Gastrocnemius medialis (tissue), 4 donors: ENCODE data around the gene PIP5KL1. TPM values are rescaled to one million over a fixed set of nuclear protein-coding genes. Genes with fewer than 3 reads are reported as not detected.
A peak's percentile ranks its signal among the peaks of the same experiment; 100 is the strongest.

ENCODE experiments used
- ATAC-seq, 2 donors: fragments of 150-250 bp; one replicate each; pipeline ENCODE4 v1.9.1; 2016
- DNase-seq, 2 donors: peaks; one replicate each; pipeline ENCODE4 v3.0.0-alpha.2; 2019
- H3K27ac ChIP-seq, 4 donors: fragments of 200-600 bp; sonication (generic); 1 replicate in 1 of 4; 2 replicates in 3 of 4; pipeline ENCODE4 v1.5.1; 2016 to 2018; ENCODE audit warnings: mild to moderate bottlenecking in 2 of 4, moderate library complexity in 1 of 4
- H3K27me3 ChIP-seq, 3 donors: fragments of 200-600 bp; sonication (generic) in 2 of 3; 1 replicate in 1 of 3; 2 replicates in 2 of 3; pipeline versions ENCODE4 v1.5.1 to v1.6.0; 2016 to 2019; ENCODE audit warnings: mild to moderate bottlenecking in 1 of 3, moderate library complexity in 1 of 3
- H3K36me3 ChIP-seq, 2 donors: fragments of 200-600 bp; sonication (generic) in 1 of 2; one replicate each; pipeline ENCODE4 v1.5.1; 2017 to 2018
- H3K4me1 ChIP-seq, 2 donors: fragments of 200-600 bp; sonication (generic) in 1 of 2; one replicate each; pipeline ENCODE4 v1.5.1; 2016 to 2017; ENCODE audit warnings: mild to moderate bottlenecking in 2 of 2
- H3K4me3 ChIP-seq, 4 donors: fragments of 200-600 bp; sonication (generic) in 3 of 4; 1 replicate in 1 of 4; 2 replicates in 3 of 4; pipeline ENCODE4 v1.5.1; 2016 to 2019; ENCODE audit warnings: mild to moderate bottlenecking in 2 of 4
- H3K9me3 ChIP-seq, 3 donors: fragments of 200-600 bp; sonication (generic) in 2 of 3; 1 replicate in 1 of 3; 2 replicates in 2 of 3; pipeline ENCODE4 v1.5.1; 2016 to 2019
- POLR2A ChIP-seq, 2 donors: fragments of 450-650 bp; IDR thresholded peaks; one replicate each; pipeline ENCODE4 v1.6.1; 2017; ENCODE audit warnings: antibody characterized with exemption in 2 of 2, mild to moderate bottlenecking in 2 of 2, moderate library complexity in 2 of 2
- in situ Hi-C, 4 donors: fragments of 200-750 bp; cut with MboI; loops; one replicate each; pipeline versions ENCODE4 v1.15.0 to v1.8.0; 2017; ENCODE audit warnings: low sequenced_read_pairs in 4 of 4
- intact Hi-C: fragments of 100-400 bp; cut with DNase I; formaldehyde crosslinking; loops from one replicate; pipeline ENCODE4 v1.15.1; 2023; ENCODE audit warnings: low total_unique reads
- total RNA-seq, 4 donors: library from RNA; depleted of rRNA; stranded (reverse); fragments of >200 nt; gene quantifications; one replicate each; pipeline versions ENCODE4 v1.1.0 to v1.2.3, GENCODE V29; 2016
- TF ChIP-seq, protein P1 (sequence below), 5 experiments: fragments of 450-650 bp in 3 of 5; fragments of 200-600 bp in 2 of 5; sonication (generic) in 2 of 5; IDR thresholded peaks in 4 of 5; conservative IDR thresholded peaks in 1 of 5; 1 replicate in 4 of 5; 2 replicates in 1 of 5; pipeline ENCODE4 v1.5.1; 2016 to 2019; ENCODE audit warnings: antibody characterized with exemption in 5 of 5, mild to moderate bottlenecking in 3 of 5, moderate library complexity in 3 of 5

The PIP5KL1 gene
- total RNA-seq, 4 donors from 2014 or later, result 4.2 TPM; not detected in 3

DNA sequence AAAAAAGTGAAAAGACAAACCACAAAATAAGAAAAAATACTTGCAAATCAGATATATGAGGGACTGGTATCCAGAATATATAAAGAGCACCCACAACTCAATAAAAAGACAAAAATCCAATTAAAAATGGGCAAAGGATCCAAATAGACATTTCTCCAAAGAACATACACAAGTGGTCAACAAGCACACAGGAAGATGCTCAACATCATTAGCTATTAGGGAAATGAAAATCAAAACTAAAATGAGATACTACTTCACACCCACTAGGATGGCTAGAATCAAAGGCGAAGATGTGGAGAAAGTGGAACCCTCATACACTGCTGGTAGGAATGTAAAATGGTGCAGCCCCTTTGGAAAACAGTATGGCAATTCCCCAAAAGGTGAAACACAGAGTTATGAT lies 28.2 kb upstream of the PIP5KL1 start:
- in situ Hi-C loops, result loop anchor here (10.0 to 25.0 kb wide), 4 partner anchors 76 to 156 kb away; no protein-coding TSS in a partner anchor

GRCh38 chr9:127955294-127956015 lies 24.9 kb upstream of the PIP5KL1 start:
- Histone ChIP-seq H3K27me3 (no peaks in the 10 kb centered on the region), H3K9me3 (no peaks in the 10 kb centered on the region), H3K4me1 (peaks cover 16 to 26% of the 10 kb centered on the region in 2 donors), H3K27ac (peak overlapping the region; percentile 83 to 92 (median 90)), H3K4me3 (peak overlapping the region in 1 of 4 donors; percentile 29), H3K36me3 (no peaks in the 10 kb centered on the region)
- in situ Hi-C loops (loop anchor here (10.0 to 25.0 kb wide), 4 partner anchors 79 to 159 kb away; no protein-coding TSS in a partner anchor), intact Hi-C loops (loop anchor here (5.0 kb wide), 1 partner anchor 147 kb away; no protein-coding TSS in a partner anchor)
- DNase-seq (peak; percentile 96 to 99), ATAC-seq (peak; percentile 96 to 99)
- TF ChIP-seq, protein P1, sequence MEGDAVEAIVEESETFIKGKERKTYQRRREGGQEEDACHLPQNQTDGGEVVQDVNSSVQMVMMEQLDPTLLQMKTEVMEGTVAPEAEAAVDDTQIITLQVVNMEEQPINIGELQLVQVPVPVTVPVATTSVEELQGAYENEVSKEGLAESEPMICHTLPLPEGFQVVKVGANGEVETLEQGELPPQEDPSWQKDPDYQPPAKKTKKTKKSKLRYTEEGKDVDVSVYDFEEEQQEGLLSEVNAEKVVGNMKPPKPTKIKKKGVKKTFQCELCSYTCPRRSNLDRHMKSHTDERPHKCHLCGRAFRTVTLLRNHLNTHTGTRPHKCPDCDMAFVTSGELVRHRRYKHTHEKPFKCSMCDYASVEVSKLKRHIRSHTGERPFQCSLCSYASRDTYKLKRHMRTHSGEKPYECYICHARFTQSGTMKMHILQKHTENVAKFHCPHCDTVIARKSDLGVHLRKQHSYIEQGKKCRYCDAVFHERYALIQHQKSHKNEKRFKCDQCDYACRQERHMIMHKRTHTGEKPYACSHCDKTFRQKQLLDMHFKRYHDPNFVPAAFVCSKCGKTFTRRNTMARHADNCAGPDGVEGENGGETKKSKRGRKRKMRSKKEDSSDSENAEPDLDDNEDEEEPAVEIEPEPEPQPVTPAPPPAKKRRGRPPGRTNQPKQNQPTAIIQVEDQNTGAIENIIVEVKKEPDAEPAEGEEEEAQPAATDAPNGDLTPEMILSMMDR (IDR thresholded peaks at IDR 0.05 in 4 of 5, conservative IDR thresholded peaks at IDR 0.05 in 1 of 5), result peak; percentile 53 to 79 (median 69)
- peak in 1 of 2 donors; percentile 58 for TF ChIP-seq POLR2A (IDR thresholded peaks at IDR 0.05)

More for the DNA sequence above, 28.2 kb upstream of the PIP5KL1 start:
- Histone ChIP-seq H3K27me3 (no peaks in the 10 kb centered on the region), H3K4me3 (no peak overlapping the region), H3K27ac (no peak overlapping the region), H3K36me3 (no peaks in the 10 kb centered on the region), H3K9me3 (no peaks in the 10 kb centered on the region), H3K4me1 (peaks cover 16 to 35% of the 10 kb centered on the region in 2 donors)
- TF ChIP-seq, protein P1 (IDR thresholded peaks at IDR 0.05 in 4 of 5, conservative IDR thresholded peaks at IDR 0.05 in 1 of 5), result no peak
- no peak for TF ChIP-seq POLR2A (IDR thresholded peaks at IDR 0.05)
- no peak for DNase-seq
- intact Hi-C loops, result loop anchor here (5.0 kb wide), 1 partner anchor 144 kb away; no protein-coding TSS in a partner anchor
- ATAC-seq, result no peak

GRCh38 chr9:127954831-127955293 lies 24.3 kb upstream of the PIP5KL1 start:
- Histone ChIP-seq H3K27ac (peak overlapping the region; percentile 83 to 92 (median 90)), H3K4me1 (peaks cover 21 to 26% of the 10 kb centered on the region in 2 donors), H3K9me3 (no peaks in the 10 kb centered on the region), H3K27me3 (no peaks in the 10 kb centered on the region), H3K4me3 (no peak overlapping the region), H3K36me3 (no peaks in the 10 kb centered on the region)
- TF ChIP-seq, protein P1 (IDR thresholded peaks at IDR 0.05 in 4 of 5, conservative IDR thresholded peaks at IDR 0.05 in 1 of 5), result no peak
- intact Hi-C loops (loop anchor here (5.0 kb wide), 1 partner anchor 147 kb away; no protein-coding TSS in a partner anchor), in situ Hi-C loops (loop anchor here (10.0 to 25.0 kb wide), 4 partner anchors 80 to 160 kb away; no protein-coding TSS in a partner anchor)
- DNase-seq, result no peak
- peak; percentile 1 to 6 for ATAC-seq

DNA sequence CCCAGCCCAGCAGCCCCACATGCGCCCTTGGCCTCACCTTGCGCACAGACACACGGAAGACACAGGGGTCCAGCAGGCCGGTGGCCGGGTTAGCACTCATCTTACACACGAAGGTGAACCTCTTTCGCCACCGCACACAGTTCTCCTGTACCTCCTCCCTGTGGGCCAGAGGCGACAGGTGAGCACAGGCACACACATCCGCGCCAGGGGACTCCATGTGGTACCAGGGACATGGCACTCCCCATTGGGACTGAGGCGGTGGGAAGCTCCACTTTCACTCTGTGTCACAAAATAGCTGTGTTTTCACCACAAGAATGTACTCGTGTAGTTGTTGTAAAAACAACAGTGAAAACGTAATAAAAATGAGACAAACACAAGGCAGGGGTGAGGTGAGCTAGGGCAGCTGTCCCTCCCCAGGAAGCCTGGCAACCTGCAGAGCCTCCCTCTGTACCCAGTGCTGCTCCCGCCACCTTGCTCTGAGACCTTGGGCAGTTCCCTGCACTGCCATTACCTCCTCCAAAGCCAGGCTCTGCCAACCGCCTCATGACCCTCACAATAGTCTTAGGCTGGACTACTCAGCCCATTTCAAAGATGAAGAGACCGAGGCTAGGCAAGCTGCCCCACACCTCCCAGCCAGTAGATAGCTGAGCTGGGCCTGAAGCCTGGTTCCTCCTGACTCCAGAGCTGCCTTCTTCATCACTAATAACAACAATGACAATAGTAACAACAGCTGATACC lies 23.4 kb upstream of the PIP5KL1 start:
- ATAC-seq, result no peak
- TF ChIP-seq POLR2A (IDR thresholded peaks at IDR 0.05), result no peak
- TF ChIP-seq, protein P1 (IDR thresholded peaks at IDR 0.05 in 4 of 5, conservative IDR thresholded peaks at IDR 0.05 in 1 of 5), result no peak
- Histone ChIP-seq H3K4me1 (peaks cover 22 to 29% of the 10 kb centered on the region in 2 donors), H3K27ac (peak overlapping the region in 3 of 4 donors; percentile 83 to 92 (median 88)), H3K9me3 (no peaks in the 10 kb centered on the region), H3K27me3 (no peaks in the 10 kb centered on the region), H3K4me3 (no peak overlapping the region), H3K36me3 (no peaks in the 10 kb centered on the region)
- in situ Hi-C loops, result loop anchor here (10.0 to 25.0 kb wide), 4 partner anchors 81 to 161 kb away; no protein-coding TSS in a partner anchor
- intact Hi-C loops, result no loop called here
- DNase-seq, result no peak
